GM19193 (cell line): ENCODE data around the gene SPI1.

Experiments
- POLR2A ChIP-seq: IDR thresholded peaks from 4 replicates; pipeline ENCODE4 v1.6.1; 2011; ENCODE audit not compliant: insufficient read depth, insufficient read length; ENCODE audit errors: extremely low read depth

The SPI1 gene

GRCh38 chr11:47359162-47359561 lies 19.2 kb downstream of the SPI1 start:
- no peak for TF ChIP-seq POLR2A

DNA sequence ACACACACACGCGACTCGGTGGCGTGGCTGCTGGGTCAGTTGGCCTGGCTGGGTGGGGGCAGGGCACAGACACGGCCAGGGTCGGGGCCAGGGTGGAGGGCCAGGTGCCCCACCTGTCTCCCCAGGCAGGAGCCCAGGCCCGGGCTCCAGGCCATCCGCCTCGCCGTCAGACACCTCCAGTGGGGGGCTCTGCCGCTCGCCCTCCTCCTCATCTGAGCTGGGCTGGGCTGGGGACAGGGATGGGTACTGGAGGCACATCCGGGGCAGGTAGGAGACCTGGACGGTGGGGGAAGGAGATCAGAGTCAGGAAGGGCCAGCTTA lies 19.7 kb downstream of the SPI1 start:
- no peak for TF ChIP-seq POLR2A

DNA sequence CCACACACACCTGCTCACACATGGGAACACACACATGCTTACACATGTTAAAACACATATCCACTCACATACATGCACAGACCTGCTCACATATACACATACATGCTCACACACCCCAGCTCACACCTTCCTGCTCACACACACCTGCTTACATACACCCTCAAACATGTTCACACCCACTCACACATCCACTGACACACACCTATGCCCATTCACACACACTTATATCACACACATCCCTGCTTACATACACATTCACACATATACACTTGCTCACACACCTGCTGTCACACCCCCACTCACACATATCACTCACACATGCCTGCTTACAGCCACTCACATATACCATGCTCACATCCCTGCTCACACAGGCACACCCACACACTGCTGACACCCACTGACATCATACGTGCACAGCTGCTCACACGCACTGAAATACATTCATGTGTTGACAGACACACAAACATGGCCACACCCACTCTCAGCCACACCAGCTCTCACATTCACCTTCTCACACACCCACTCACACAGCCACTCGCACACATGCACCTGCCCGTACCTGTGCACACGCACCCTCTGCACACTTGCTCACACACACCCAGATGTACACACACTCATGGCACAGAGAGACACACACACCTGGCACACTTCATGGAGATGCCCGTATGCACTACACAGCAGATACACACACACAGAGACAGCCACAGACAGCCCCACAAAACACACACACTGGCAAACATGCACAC lies 20.2 kb downstream of the SPI1 start:
- TF ChIP-seq POLR2A: no peak

DNA sequence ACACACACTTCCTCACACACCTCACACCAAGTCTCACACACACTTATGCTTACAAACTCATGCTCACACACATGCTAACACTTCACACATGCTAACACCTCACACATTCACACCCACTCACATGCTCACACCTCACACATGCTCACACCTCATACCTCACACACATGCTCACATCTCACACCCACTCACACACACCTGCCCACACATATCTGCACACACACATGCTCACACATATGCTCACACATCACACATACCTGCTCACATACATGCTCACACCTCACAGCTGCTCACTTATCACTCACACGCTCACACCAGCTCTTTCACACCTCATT lies 21.4 kb downstream of the SPI1 start:
- TF ChIP-seq POLR2A: no peak

DNA sequence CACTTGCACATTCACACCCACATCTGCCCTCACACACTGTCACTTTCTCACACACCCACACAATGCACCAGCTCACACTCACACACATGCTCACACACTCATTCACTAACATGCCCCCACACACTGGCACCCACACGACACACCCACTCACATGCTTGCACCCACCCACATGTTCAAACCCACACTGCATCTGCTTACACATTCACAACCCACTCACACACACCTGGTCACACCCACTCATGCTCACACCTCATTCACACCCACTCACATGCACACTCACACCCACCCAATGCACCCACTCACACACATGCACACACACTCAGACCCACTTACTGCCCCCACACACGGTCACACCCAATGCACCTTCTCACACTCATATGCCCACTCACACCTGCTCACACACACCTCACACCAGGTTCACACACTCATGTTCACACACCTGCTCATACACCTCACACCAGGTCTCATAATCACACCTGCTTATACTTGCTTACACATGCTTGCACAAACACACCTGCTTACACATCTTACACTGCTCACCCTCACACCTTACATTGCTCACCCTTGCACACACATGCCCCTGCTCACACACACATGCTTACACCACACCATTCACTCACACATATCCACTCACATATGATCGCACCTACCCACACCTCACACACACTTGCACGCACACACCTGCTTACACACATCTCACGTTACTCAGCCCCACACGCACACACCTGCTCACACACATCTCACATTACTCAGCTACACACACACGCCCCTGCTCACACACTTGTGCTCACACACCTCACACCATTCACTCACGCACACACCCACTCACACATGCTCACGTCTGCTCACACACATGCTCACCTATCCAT lies 22.0 kb downstream of the SPI1 start:
- TF ChIP-seq POLR2A: no peak

- TF ChIP-seq POLR2A: no peak
Observed at GRCh38 chr11:47355283-47356128, 22.8 kb downstream of the SPI1 start.

DNA sequence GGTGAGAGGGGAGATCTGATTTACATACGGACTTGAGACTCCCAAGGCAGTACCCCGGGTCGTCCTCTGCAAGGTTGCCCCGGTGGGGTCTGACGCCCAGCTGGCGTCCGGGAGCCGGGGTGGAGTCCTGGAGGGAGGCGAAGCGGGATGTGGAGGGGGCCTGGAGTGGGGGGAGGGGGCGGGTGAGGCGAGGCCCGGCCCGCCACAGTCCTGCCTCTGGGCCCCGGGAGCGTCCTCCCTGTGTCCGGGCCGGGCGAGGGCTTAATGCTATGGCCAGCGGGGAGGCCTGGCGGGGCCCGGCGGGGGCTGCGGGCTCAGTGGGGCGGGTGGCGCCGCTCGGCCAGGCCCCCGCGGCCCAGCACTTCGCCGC lies 23.4 kb downstream of the SPI1 start:
- TF ChIP-seq POLR2A: no peak

- TF ChIP-seq POLR2A: no peak
Observed at GRCh38 chr11:47353978-47354774, 24.2 kb downstream of the SPI1 start.

DNA sequence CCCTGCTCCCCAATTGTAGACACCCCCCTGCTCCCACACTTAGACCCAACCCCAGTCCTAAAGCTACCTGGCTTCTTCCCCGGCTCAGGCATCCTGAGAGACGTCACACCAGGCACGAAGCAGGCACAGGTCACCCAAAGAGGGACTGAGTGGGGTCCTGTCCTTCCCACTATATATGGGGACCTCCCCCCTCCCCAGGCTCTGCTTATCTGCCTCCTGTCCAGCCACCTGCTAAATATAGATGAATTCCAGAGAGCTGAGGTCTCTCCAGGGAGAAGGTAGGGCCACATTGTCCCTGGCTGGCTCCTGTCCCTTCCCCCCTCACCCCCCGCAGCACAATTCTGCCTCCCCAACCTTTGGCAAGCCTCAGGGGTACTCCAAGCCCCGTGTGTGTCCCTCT lies 25.8 kb downstream of the SPI1 start, which contains the start of gene MYBPC3:
Gene MYBPC3, minus strand, starts transcription at position 147 of the 400 bp plus-strand sequence. Its CDS starts 55 bp downstream, at position 92.
- TF ChIP-seq POLR2A: no peak

DNA sequence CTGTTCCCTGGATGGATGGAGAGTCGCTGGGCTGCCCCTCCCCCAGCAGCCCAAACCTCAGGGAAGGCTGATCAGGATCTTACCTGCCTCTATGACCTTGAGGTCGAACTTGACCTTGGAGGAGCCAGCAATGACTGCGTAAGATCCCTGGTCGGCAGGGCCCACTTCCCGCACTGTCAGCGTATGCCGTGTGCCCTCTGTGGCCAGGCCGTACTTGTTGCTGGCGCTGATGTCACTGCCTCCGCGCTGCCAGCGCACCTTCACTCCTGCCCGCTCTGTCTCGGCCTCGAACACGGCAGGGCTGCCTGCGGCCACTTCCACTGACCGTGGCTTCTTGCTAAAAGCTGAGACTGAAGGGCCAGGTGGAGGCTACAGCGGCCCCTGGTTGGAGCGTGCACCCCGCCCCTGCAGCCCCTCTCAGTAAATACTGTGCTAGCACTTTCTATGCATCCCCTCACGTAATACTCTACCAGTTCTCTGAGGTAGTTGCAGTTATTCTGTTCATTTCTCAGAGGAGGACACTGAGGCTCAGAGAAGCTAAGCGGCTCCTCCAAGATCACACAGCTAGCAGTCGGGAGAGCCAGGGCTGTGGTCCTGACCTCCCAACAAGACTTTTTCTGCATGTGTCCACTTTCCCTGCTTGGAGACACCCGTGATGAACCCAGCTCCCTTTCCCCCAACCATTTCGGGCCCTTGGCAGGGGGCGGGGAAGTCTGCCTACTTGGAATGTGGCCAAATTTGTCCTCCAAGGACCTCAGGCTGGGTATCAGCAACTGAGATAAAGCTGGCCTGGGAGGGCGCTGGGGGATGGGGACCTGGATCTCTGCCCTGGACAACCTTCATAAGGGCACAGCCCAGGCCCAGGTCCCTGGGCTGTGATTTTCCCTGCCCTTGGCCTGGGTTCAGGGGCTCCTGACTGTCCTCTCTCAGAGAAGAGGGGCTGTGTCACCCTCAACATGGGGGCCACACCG lies 26.9 kb downstream of the SPI1 start:
- TF ChIP-seq POLR2A: no peak

- no peak for TF ChIP-seq POLR2A
Observed at GRCh38 chr11:47350315-47350714, 28.0 kb downstream of the SPI1 start.

GRCh38 chr11:47349521-47350095 lies 28.7 kb downstream of the SPI1 start:
- TF ChIP-seq POLR2A: no peak

GRCh38 chr11:47348859-47349258 lies 29.5 kb downstream of the SPI1 start:
- TF ChIP-seq POLR2A: no peak
